Caco-2 (cell line): ENCODE results near the gene GGCX. TPM values are rescaled to one million over a fixed set of nuclear protein-coding genes. Genes with fewer than 3 reads are reported as not detected.

Experiments
- BruUV-seq: library from RNA; stranded (reverse); fragments of 400-500 nt; replicated peaks from 2 replicates; lab custom pipeline; 2021; lab: Mats Ljungman, UMichigan
- CTCF ChIA-PET: fragments of 300-600 bp; sonication (Branson Sonifier 250); formaldehyde crosslinking; loops from one replicate; lab custom pipeline; 2022; ENCODE audit warnings: antibody characterized with exemption; lab: Charles Lee
- POLR2A ChIA-PET: fragments of 300-600 bp; sonication (Branson Sonifier 250); formaldehyde crosslinking; loops from one replicate; lab custom pipeline; 2022; ENCODE audit warnings: antibody characterized with exemption; lab: Charles Lee
- DNase-seq, 2 experiments: peaks; one replicate each; pipeline versions ENCODE4 v3.0.0 to v3.0.0-alpha.2; 2020 to 2022
- H3K27me3 ChIP-seq: replicated peaks from 2 replicates; pipeline ENCODE4 v1.6.0; 2011; ENCODE audit warnings: low read length; ENCODE audit not compliant: control insufficient read depth, insufficient read depth
- H3K36me3 ChIP-seq: 2 replicates; pipeline ENCODE4 v1.5.1; 2011; ENCODE audit warnings: low read length; ENCODE audit not compliant: control insufficient read depth, insufficient read depth
- H3K4me1 ChIP-seq: fragments of 250-450 bp; sonication (Bioruptor Pico); 2 replicates; pipeline ENCODE4 v1.5.1; 2020; ENCODE audit warnings: mild to moderate bottlenecking
- H3K4me3 ChIP-seq: 2 replicates; pipeline ENCODE4 v1.5.1; 2011; ENCODE audit warnings: low read depth, mild to moderate bottlenecking, control low read depth, low read length
- H3K9me3 ChIP-seq: fragments of 250-450 bp; sonication (Bioruptor Pico); 2 replicates; pipeline ENCODE4 v1.5.1; 2020; ENCODE audit warnings: mild to moderate bottlenecking, moderate library complexity
- H3K27ac Mint-ChIP-seq: one replicate; pipeline ENCODE4 v1.8.0; 2022; ENCODE audit warnings: mixed read lengths; ENCODE audit not compliant: unreplicated experiment
- H3K27me3 Mint-ChIP-seq: one replicate; pipeline ENCODE4 v1.8.0; 2022; ENCODE audit warnings: mixed read lengths; ENCODE audit not compliant: insufficient read depth, unreplicated experiment
- H3K36me3 Mint-ChIP-seq: one replicate; pipeline ENCODE4 v1.8.0; 2022; ENCODE audit warnings: mild to moderate bottlenecking, mixed read lengths; ENCODE audit not compliant: insufficient read depth, unreplicated experiment
- H3K4me1 Mint-ChIP-seq: one replicate; pipeline ENCODE4 v1.8.0; 2022; ENCODE audit warnings: low read depth, mixed read lengths; ENCODE audit not compliant: unreplicated experiment
- H3K4me3 Mint-ChIP-seq: one replicate; pipeline ENCODE4 v1.8.0; 2022; ENCODE audit warnings: mild to moderate bottlenecking, moderate library complexity, mixed read lengths; ENCODE audit not compliant: unreplicated experiment
- H3K9me3 Mint-ChIP-seq: one replicate; pipeline ENCODE4 v1.8.0; 2022; ENCODE audit warnings: mixed read lengths; ENCODE audit not compliant: unreplicated experiment
- CTCF ChIP-seq, 2 experiments: fragments of 200-600 bp in 1 of 2; IDR thresholded peaks; 1 replicate in 1 of 2; 2 replicates in 1 of 2; pipeline versions ENCODE4 v1.5.1 to v1.8.0; 2011 to 2022; ENCODE audit warnings: antibody characterized with exemption in 1 of 2, control low read depth in 1 of 2, inconsistent platforms in 1 of 2, low read depth in 1 of 2, low read length in 1 of 2, mild to moderate bottlenecking in 1 of 2, moderate library complexity in 1 of 2; ENCODE audit not compliant: insufficient read depth in 1 of 2, severe bottlenecking in 1 of 2, unreplicated experiment in 1 of 2
- intact Hi-C: fragments of 100-400 bp; cut with micrococcal nuclease; formaldehyde crosslinking; loops from one replicate; pipeline ENCODE4 v1.10.0; 2022; ENCODE audit not compliant: unreplicated experiment
- total RNA-seq: library from RNA; stranded (reverse); gene quantifications from 2 replicates; pipeline ENCODE4 v1.2.3, GENCODE V29; 2022

The GGCX gene
- total RNA-seq, 1 experiment from 2014 or later, result 96.8 TPM

- intact Hi-C loops, result no loop called here
- Mint-ChIP-seq H3K4me1 (peaks cover 31% of the 10 kb centered on the region), H3K27me3 (no peaks in the 10 kb centered on the region), H3K9me3 (no peaks in the 10 kb centered on the region), H3K27ac (no peak overlapping the region), H3K36me3 (peaks cover 86% of the 10 kb centered on the region), H3K4me3 (peak overlapping the region; percentile 97)
- peaks cover 2% of the 10 kb centered on the region; the same call in 1 of the 2 replicates for H3K36me3 ChIP-seq
- peak overlapping the region; percentile 98 for H3K4me3 ChIP-seq
- POLR2A ChIA-PET, result interaction anchor here (0.7 to 4.7 kb wide), 2 partner anchors 15 to 121 kb away, joined by 3 to 73 read pairs; partner anchors contain the start of gene SH2D6
- CTCF ChIA-PET, result interaction anchor here (0.6 kb wide), 1 partner anchor 70 kb away, joined by 3 read pairs; the partner anchor contains the start of gene C2orf68
- DNase-seq, result no peak
- peaks cover 6% of the 10 kb centered on the region for H3K4me1 ChIP-seq
- no TSS peak for BruUV-seq
- H3K27me3 ChIP-seq, result no peaks in the 10 kb centered on the region
- TF ChIP-seq CTCF (IDR thresholded peaks at IDR 0.05; ENCODE audit: insufficient read depth in 1 of 2, low read depth in 1 of 2, low read length in 1 of 2, severe bottlenecking in 1 of 2, unreplicated experiment in 1 of 2), result no peak
- no peaks in the 10 kb centered on the region for H3K9me3 ChIP-seq
Observed at GRCh38 chr2:85541262-85541661, 20.0 kb downstream of the GGCX start.

- no peaks in the 10 kb centered on the region for H3K9me3 Mint-ChIP-seq
- TF ChIP-seq CTCF (IDR thresholded peaks at IDR 0.05; ENCODE audit: insufficient read depth in 1 of 2, low read depth in 1 of 2, low read length in 1 of 2, severe bottlenecking in 1 of 2, unreplicated experiment in 1 of 2), result no peak
- Histone ChIP-seq H3K4me1 (peaks cover 6% of the 10 kb centered on the region), H3K9me3 (no peaks in the 10 kb centered on the region), H3K36me3 (peaks cover 2% of the 10 kb centered on the region; the same call in 1 of the 2 replicates), H3K4me3 (peak overlapping the region; percentile 98), H3K27me3 (no peaks in the 10 kb centered on the region)
- peaks cover 75% of the 10 kb centered on the region for H3K36me3 Mint-ChIP-seq
- H3K4me3 Mint-ChIP-seq, result peak overlapping the region; percentile 97
- no peak for DNase-seq
- H3K27me3 Mint-ChIP-seq, result no peaks in the 10 kb centered on the region
- ChIA-PET CTCF (interaction anchor here (1.2 to 2.5 kb wide), 3 partner anchors 9 to 119 kb away, joined by 4 to 32 read pairs (median 25); no protein-coding TSS in a partner anchor), POLR2A (interaction anchor here (0.5 to 4.7 kb wide), 5 partner anchors 11 to 522 kb away, joined by 3 to 73 read pairs (median 10); partner anchors contain the start of genes C2orf68 and SH2D6)
- peak overlapping the region; percentile 99 for H3K27ac Mint-ChIP-seq
- peaks cover 40% of the 10 kb centered on the region for H3K4me1 Mint-ChIP-seq
- BruUV-seq, result TSS peak; percentile 22
- intact Hi-C loops, result no loop called here
Observed at GRCh38 chr2:85540133-85540648, 21.1 kb downstream of the GGCX start.

- H3K36me3 Mint-ChIP-seq, result peaks cover 69% of the 10 kb centered on the region
- intact Hi-C loops, result loop anchor here (1.0 to 5.0 kb wide), 2 partner anchors 185 to 212 kb away; partner anchors contain the start of genes ELMOD3, RETSAT and TGOLN2
- CTCF ChIA-PET, result interaction anchor here (0.6 to 2.5 kb wide), 14 partner anchors 9 to 1013 kb away, joined by 3 to 32 read pairs (median 4); partner anchors contain the start of genes GGCX and SH2D6
- no peak for TF ChIP-seq CTCF (IDR thresholded peaks at IDR 0.05; ENCODE audit: insufficient read depth in 1 of 2, low read depth in 1 of 2, low read length in 1 of 2, severe bottlenecking in 1 of 2, unreplicated experiment in 1 of 2)
- H3K4me1 Mint-ChIP-seq, result peaks cover 41% of the 10 kb centered on the region
- peak overlapping the region; percentile 99 for H3K27ac Mint-ChIP-seq
- Histone ChIP-seq H3K27me3 (no peaks in the 10 kb centered on the region), H3K4me1 (peaks cover 6% of the 10 kb centered on the region), H3K36me3 (peaks cover 2% of the 10 kb centered on the region; the same call in 1 of the 2 replicates), H3K4me3 (peak overlapping the region; percentile 98), H3K9me3 (no peaks in the 10 kb centered on the region)
- no TSS peak for BruUV-seq
- no peaks in the 10 kb centered on the region for H3K9me3 Mint-ChIP-seq
- H3K4me3 Mint-ChIP-seq, result peak overlapping the region; percentile 97
- POLR2A ChIA-PET, result interaction anchor here (0.5 to 4.7 kb wide), 19 partner anchors 9 to 522 kb away, joined by 3 to 73 read pairs (median 8); partner anchors contain the start of genes C2orf68, ELMOD3, GGCX and RETSAT
- H3K27me3 Mint-ChIP-seq, result no peaks in the 10 kb centered on the region
- DNase-seq, result peak; percentile 73 to 75
Observed at GRCh38 chr2:85539361-85540132, 21.7 kb downstream of the GGCX start.
